Endothelial cell of umbilical vein (primary cell): ENCODE measurements around the gene FAM53B. TPM values are rescaled to one million over a fixed set of nuclear protein-coding genes. Genes with fewer than 3 reads are reported as not detected.
A peak's percentile ranks its signal among the peaks of the same experiment; 100 is the strongest.

ENCODE experiments used
- BruUV-seq: library from RNA; stranded (reverse); fragments of 400-500 nt; replicated peaks from 2 replicates; lab custom pipeline; 2021; lab: Mats Ljungman, UMichigan
- CTCF ChIA-PET: fragments of 300-600, 350-600 bp; sonication (Branson Sonifier 250); formaldehyde crosslinking; loops from one replicate; lab custom pipeline; 2021; ENCODE audit warnings: antibody characterized with exemption, inconsistent platforms; lab: Charles Lee
- POLR2A ChIA-PET: fragments of 300-600, 350-600 bp; sonication (Branson Sonifier 250); formaldehyde crosslinking; loops from one replicate; lab custom pipeline; 2021; ENCODE audit warnings: antibody characterized with exemption, inconsistent platforms; lab: Charles Lee
- DNase-seq: peaks from one replicate; pipeline ENCODE4 v3.0.0-alpha.2; 2011; ENCODE audit warnings: low read depth, low spot score
- FAIRE-seq: peaks from 2 replicates; lab custom pipeline; 2011; peaks lifted over from hg19 to GRCh38; lab: Jason Lieb, UNC
- H2AFZ ChIP-seq: 2 replicates; pipeline ENCODE4 v1.6.0; 2012; ENCODE audit warnings: low read depth, low read length, control low read depth, inconsistent platforms
- H3K27ac ChIP-seq: 2 replicates; pipeline ENCODE4 v1.5.1; 2011; ENCODE audit warnings: low read depth, mild to moderate bottlenecking, control low read depth, low read length, moderate library complexity; ENCODE audit not compliant: insufficient read depth
- H3K27me3 ChIP-seq, 2 experiments: 2 replicates each; pipeline versions ENCODE4 v1.6.0 to v1.6.1; 2011; ENCODE audit warnings: low read length in 2 of 2, mixed read lengths in 1 of 2; ENCODE audit not compliant: control insufficient read depth in 2 of 2, insufficient read depth in 2 of 2
- H3K36me3 ChIP-seq, 2 experiments: 2 replicates in 1 of 2; 3 replicates in 1 of 2; pipeline ENCODE4 v1.5.1; 2011; ENCODE audit warnings: low read length in 2 of 2, mild to moderate bottlenecking in 1 of 2, moderate library complexity in 1 of 2; ENCODE audit not compliant: control insufficient read depth in 2 of 2, insufficient read depth in 2 of 2; ENCODE audit errors: extremely low read depth in 1 of 2
- H3K4me1 ChIP-seq: 3 replicates; pipeline ENCODE4 v1.5.1; 2011; ENCODE audit warnings: mild to moderate bottlenecking, low read length; ENCODE audit not compliant: control insufficient read depth, insufficient read depth; ENCODE audit errors: extremely low read depth
- H3K4me2 ChIP-seq: 2 replicates; pipeline ENCODE4 v1.6.1; 2011; ENCODE audit warnings: low read length, control low read depth, mixed read lengths; ENCODE audit not compliant: insufficient read depth
- H3K4me3 ChIP-seq, 3 experiments: fragments of 200-600 bp in 1 of 3; sonication (generic), shearing (Covaris generic) in 1 of 3; replicated peaks in 1 of 3; 2 replicates each; pipeline ENCODE4 v1.5.1; 2011 to 2016; ENCODE audit warnings: control low read depth in 3 of 3, low read length in 3 of 3, mild to moderate bottlenecking in 2 of 3, inconsistent platforms in 1 of 3, low read depth in 1 of 3, moderate library complexity in 1 of 3; ENCODE audit not compliant: insufficient read depth in 1 of 3
- H3K79me2 ChIP-seq: 2 replicates; pipeline ENCODE4 v1.6.0; 2012; ENCODE audit warnings: low read length, inconsistent platforms; ENCODE audit not compliant: control insufficient read depth, insufficient read depth
- H3K9ac ChIP-seq: replicated peaks from 2 replicates; pipeline ENCODE3; 2011; ENCODE audit warnings: low read length, control low read depth; ENCODE audit not compliant: insufficient read depth; ENCODE audit errors: extremely low read depth
- H3K9me1 ChIP-seq: replicated peaks from 3 replicates; pipeline ENCODE4 v1.6.0; 2011; ENCODE audit warnings: mild to moderate bottlenecking, low read length; ENCODE audit not compliant: control insufficient read depth, insufficient read depth; ENCODE audit errors: extremely low read depth
- H3K9me3 ChIP-seq: replicated peaks from 2 replicates; pipeline ENCODE4 v1.5.1; 2012; ENCODE audit warnings: low read length, inconsistent platforms; ENCODE audit not compliant: control insufficient read depth, insufficient read depth
- H4K20me1 ChIP-seq: replicated peaks from 2 replicates; pipeline ENCODE3; 2011; ENCODE audit warnings: mild to moderate bottlenecking, low read length; ENCODE audit not compliant: control insufficient read depth, insufficient read depth; ENCODE audit errors: extremely low read depth
- CTCF ChIP-seq, 2 donors: IDR thresholded peaks; 1 replicate in 1 of 2; 2 replicates in 1 of 2; pipeline ENCODE4 v1.5.1; 2011; ENCODE audit warnings: low read length in 2 of 2, mild to moderate bottlenecking in 2 of 2, moderate library complexity in 2 of 2, control low read depth in 1 of 2, inconsistent platforms in 1 of 2, low read depth in 1 of 2; ENCODE audit not compliant: insufficient read depth in 1 of 2; ENCODE audit errors: extremely low read depth in 1 of 2
- EZH2 ChIP-seq: IDR thresholded peaks from 2 replicates; pipeline ENCODE4 v1.6.1; 2012; ENCODE audit warnings: borderline replicate concordance, low read depth, mild to moderate bottlenecking, moderate library complexity, low read length, inconsistent platforms; ENCODE audit not compliant: severe bottlenecking
- GATA2 ChIP-seq: IDR thresholded peaks from 2 replicates; pipeline ENCODE4 v1.7.0; 2011; ENCODE audit warnings: low read depth, mild to moderate bottlenecking, moderate library complexity, mixed read lengths, low read length; ENCODE audit not compliant: insufficient read length, insufficient read depth
- JUN ChIP-seq: IDR thresholded peaks from 2 replicates; pipeline ENCODE4 v1.6.1; 2011; ENCODE audit warnings: borderline replicate concordance, low read depth; ENCODE audit not compliant: insufficient read length, insufficient read depth
- MAX ChIP-seq: IDR thresholded peaks from 2 replicates; pipeline ENCODE4 v1.6.1; 2011; ENCODE audit not compliant: insufficient read depth, insufficient read length
- MYC ChIP-seq: IDR thresholded peaks from one replicate; pipeline ENCODE4 v1.6.1; 2011; ENCODE audit warnings: mild to moderate bottlenecking, low read depth, low read length
- POLR2A ChIP-seq: IDR thresholded peaks from 2 replicates; pipeline ENCODE4 v1.6.1; 2012; ENCODE audit warnings: low read depth, mild to moderate bottlenecking, control low read depth, low read length
- POLR2AphosphoS5 ChIP-seq: IDR thresholded peaks from 2 replicates; pipeline ENCODE4 v1.6.1; 2012; ENCODE audit warnings: low read depth, mild to moderate bottlenecking, control low read depth, low read length, moderate library complexity; ENCODE audit not compliant: insufficient read depth
- dilution Hi-C: fragments of 300-500 bp; cut with MboI; formaldehyde crosslinking; loops from one replicate; pipeline ENCODE4 v1.15.0; 2019; ENCODE audit warnings: low sequenced_read_pairs; ENCODE audit not compliant: extremely low pct_ligation_motif_present
- intact Hi-C: fragments of 100-400 bp; cut with micrococcal nuclease; formaldehyde crosslinking; loops from one replicate; pipeline ENCODE4 v1.10.0; 2022
- polyA plus RNA-seq, 4 experiments: library from polyadenylated mRNA; depleted of rRNA in 3 of 4; stranded (reverse) in 3 of 4; unstranded in 1 of 4; fragments of >200 nt; gene quantifications; 2 replicates each; pipeline versions ENCODE4 v1.2.1 to v1.2.3, GENCODE V29; 2011 to 2012; ENCODE audit warnings: missing spikeins in 1 of 4
- total RNA-seq: library from RNA; stranded (reverse); gene quantifications from 2 replicates; pipeline ENCODE4 v1.2.3, GENCODE V29; 2021

The FAM53B gene
- total and polyA plus RNA-seq, 2 donors (not counting 3 experiments of a cell fraction or from before 2014, with no cell fraction given) = 8.5 to 21.1 TPM

GRCh38 chr10:124728830-124729661, 15.1 kb downstream of the FAM53B start:
- no TSS peak for BruUV-seq

More at GRCh38 chr10:124728830-124729661, 15.1 kb downstream of the FAM53B start:
- Histone ChIP-seq H2AFZ (no peak overlapping the region), H4K20me1 (no peaks in the 10 kb centered on the region), H3K9me3 (no peaks in the 10 kb centered on the region), H3K4me2 (no peak overlapping the region), H3K79me2 (no peaks in the 10 kb centered on the region), H3K27ac (no peak overlapping the region), H3K27me3 (no peaks in the 10 kb centered on the region), H3K4me1 (no peaks in the 10 kb centered on the region), H3K9ac (no peak overlapping the region), H3K36me3 (no peaks in the 10 kb centered on the region), H3K4me3 (no peak overlapping the region), H3K9me1 (no peaks in the 10 kb centered on the region)
- dilution Hi-C loops = no loop called here
- ChIA-PET POLR2A (no interaction called here), CTCF (interaction anchor here (1.2 to 2.7 kb wide), 4 partner anchors 10 to 12 kb away, joined by 5 to 15 read pairs (median 6); no protein-coding TSS in a partner anchor)
- TF ChIP-seq CTCF (IDR thresholded peaks at IDR 0.05; ENCODE audit: extremely low read depth in 1 of 2, insufficient read depth in 1 of 2, low read depth in 1 of 2, low read length in 2 of 2) (no peak), GATA2 (no peak), POLR2AphosphoS5 (no peak), JUN (no peak), MAX (no peak), MYC (no peak), EZH2 (no peak), POLR2A (no peak)
- intact Hi-C loops = no loop called here
- FAIRE-seq (no peak), DNase-seq (peak; percentile 32)
